IPS DF 6.9 (cell line): ENCODE measurements around the gene CEACAM20.
"Not testable (repeated sequence)": the region's sequence is repeated elsewhere in the genome, so short reads cannot be mapped to it uniquely, and the experiment has no call there.

Experiments
- DNase-seq: peaks from one replicate; pipeline ENCODE4 v3.0.0-alpha.2; 2013; ENCODE audit warnings: low read depth, low spot score
- H3K27ac ChIP-seq: one replicate; pipeline ENCODE4 v1.5.1; 2013; ENCODE audit warnings: low read length, control low read depth
- H3K27me3 ChIP-seq: 2 replicates; pipeline ENCODE4 v1.6.1; 2013; ENCODE audit warnings: mild to moderate bottlenecking, low read length; ENCODE audit not compliant: control insufficient read depth, insufficient read depth
- H3K36me3 ChIP-seq: 2 replicates; pipeline ENCODE4 v1.6.1; 2013; ENCODE audit warnings: low read length; ENCODE audit not compliant: control insufficient read depth, insufficient read depth
- H3K4me1 ChIP-seq: 2 replicates; pipeline ENCODE4 v1.6.1; 2013; ENCODE audit warnings: low read length; ENCODE audit not compliant: control insufficient read depth, insufficient read depth
- H3K4me3 ChIP-seq: 2 replicates; pipeline ENCODE4 v1.5.1; 2013; ENCODE audit warnings: mild to moderate bottlenecking, low read length
- H3K9me3 ChIP-seq: 2 replicates; pipeline ENCODE4 v1.6.1; 2013; ENCODE audit warnings: low read length, inconsistent platforms; ENCODE audit not compliant: control insufficient read depth, insufficient read depth
- WGBS: extraction: QIAGEN DNeasy Blood & Tissue Kit; methylation state at CpG from one replicate; pipeline ENCODE4 v1.1.7; 2013; ENCODE audit warnings: mixed read lengths, missing lambda C conversion rate; ENCODE audit not compliant: insufficient read length, insufficient coverage; 5-methylcytosine and 5-hydroxymethylcytosine counted together

Gene CEACAM20

GRCh38 chr19:44548736-44549135 is 19.3 kb upstream of the CEACAM20 start:
- no peaks in the 10 kb centered on the region for H3K4me1 ChIP-seq
- 0 out of 2 replicates have a peak, but pooled peaks cover 2% of the 10 kb centered on the region for H3K9me3 ChIP-seq
- no peak overlapping the region for H3K27ac ChIP-seq
- no peaks in the 10 kb centered on the region for H3K27me3 ChIP-seq
- DNase-seq = no peak
- WGBS = no CpG with 5 or more reads among the region's 4 CpGs
- H3K36me3 ChIP-seq = no peaks in the 10 kb centered on the region
- H3K4me3 ChIP-seq = no peak overlapping the region

GRCh38 chr19:44544031-44544430 is 14.6 kb upstream of the CEACAM20 start:
- H3K4me1 ChIP-seq = no peaks in the 10 kb centered on the region
- H3K36me3 ChIP-seq = no peaks in the 10 kb centered on the region
- no peak overlapping the region for H3K27ac ChIP-seq
- DNase-seq = no peak
- H3K27me3 ChIP-seq = no peaks in the 10 kb centered on the region
- no peak overlapping the region for H3K4me3 ChIP-seq
- peaks cover 3% of the 10 kb centered on the region; the same call in 1 of the 2 replicates for H3K9me3 ChIP-seq
- WGBS = 100% methylated on average over 2 of the region's 2 CpGs

- H3K4me3 ChIP-seq = no peak overlapping the region
- H3K4me1 ChIP-seq = no peaks in the 10 kb centered on the region
- WGBS = no CpG with 5 or more reads among the region's 1 CpG
- H3K27me3 ChIP-seq = no peaks in the 10 kb centered on the region
- H3K9me3 ChIP-seq = peaks cover 3% of the 10 kb centered on the region
- DNase-seq = no peak
- no peaks in the 10 kb centered on the region for H3K36me3 ChIP-seq
- H3K27ac ChIP-seq = no peak overlapping the region
These were observed 13.2 kb upstream of the CEACAM20 start for GRCh38 chr19:44542671-44543070.

GRCh38 chr19:44540736-44541135 is 11.3 kb upstream of the CEACAM20 start:
- Histone ChIP-seq H3K27me3 (no peaks in the 10 kb centered on the region), H3K4me1 (no peaks in the 10 kb centered on the region), H3K27ac (no peak overlapping the region), H3K36me3 (no peaks in the 10 kb centered on the region), H3K4me3 (no peak overlapping the region), H3K9me3 (peaks cover 3% of the 10 kb centered on the region)
- WGBS = no CpG with 5 or more reads among the region's 8 CpGs
- DNase-seq = no peak

- Histone ChIP-seq H3K4me3 (no peak overlapping the region), H3K27ac (no peak overlapping the region), H3K4me1 (no peaks in the 10 kb centered on the region), H3K9me3 (peaks cover 3% of the 10 kb centered on the region), H3K27me3 (no peaks in the 10 kb centered on the region), H3K36me3 (no peaks in the 10 kb centered on the region)
- DNase-seq = no peak
- no CpG with 5 or more reads among the region's 6 CpGs for WGBS
These were observed 10.5 kb upstream of the CEACAM20 start for GRCh38 chr19:44539991-44540390.

GRCh38 chr19:44539236-44539826 is 9.9 kb upstream of the CEACAM20 start:
- no CpG with 5 or more reads among the region's 11 CpGs for WGBS
- Histone ChIP-seq H3K9me3 (peaks cover 1% of the 10 kb centered on the region), H3K4me3 (no peak overlapping the region), H3K4me1 (no peaks in the 10 kb centered on the region), H3K36me3 (no peaks in the 10 kb centered on the region), H3K27me3 (no peaks in the 10 kb centered on the region), H3K27ac (no peak overlapping the region)
- DNase-seq = no peak

- no CpG with 5 or more reads among the region's 3 CpGs for WGBS
- H3K27me3 ChIP-seq = not testable (repeated sequence)
These were observed 5.9 kb upstream of the CEACAM20 start for GRCh38 chr19:44535361-44535760.

GRCh38 chr19:44532819-44533218 is 3.3 kb upstream of the CEACAM20 start:
- H3K27ac ChIP-seq = no peak overlapping the region
- no CpG with 5 or more reads among the region's 5 CpGs for WGBS
- H3K4me1 ChIP-seq = no peaks in the 10 kb centered on the region

More at GRCh38 chr19:44535361-44535760, 5.9 kb upstream of the CEACAM20 start:
- H3K9me3 ChIP-seq, H3K36me3 ChIP-seq, H3K4me1 ChIP-seq, DNase-seq, H3K4me3 ChIP-seq, H3K27ac ChIP-seq: not testable (repeated sequence)

GRCh38 chr19:44530777-44531176 is 1.3 kb upstream of the CEACAM20 start:
- no peaks in the 10 kb centered on the region for H3K27me3 ChIP-seq
- no peak overlapping the region for H3K27ac ChIP-seq
- DNase-seq = no peak
- H3K36me3 ChIP-seq = no peaks in the 10 kb centered on the region
- no CpG with 5 or more reads among the region's 6 CpGs for WGBS
- no peak overlapping the region for H3K4me3 ChIP-seq
- H3K9me3 ChIP-seq = no peaks in the 10 kb centered on the region; the same call in 1 of the 2 replicates
- no peaks in the 10 kb centered on the region for H3K4me1 ChIP-seq

More at GRCh38 chr19:44532819-44533218, 3.3 kb upstream of the CEACAM20 start:
- H3K27me3 ChIP-seq = no peaks in the 10 kb centered on the region
- DNase-seq = no peak
- H3K9me3 ChIP-seq = no peaks in the 10 kb centered on the region
- H3K4me3 ChIP-seq = no peak overlapping the region
- H3K36me3 ChIP-seq = no peaks in the 10 kb centered on the region

GRCh38 chr19:44527554-44527953 is 1.9 kb downstream of the CEACAM20 start:
- Histone ChIP-seq H3K27ac (no peak overlapping the region), H3K9me3 (no peaks in the 10 kb centered on the region; the same call in 1 of the 2 replicates), H3K27me3 (no peaks in the 10 kb centered on the region), H3K4me3 (no peak overlapping the region), H3K36me3 (no peaks in the 10 kb centered on the region), H3K4me1 (no peaks in the 10 kb centered on the region)
- no peak for DNase-seq
- no CpG with 5 or more reads among the region's 7 CpGs for WGBS
